Stimulated activated CD8-positive, alpha-beta memory T cell treated with anti-CD3 and anti-CD28 coated beads, Interleukin-2, amount 100 ng/mL, for 48 hours (primary cell): ENCODE data around the gene ZCWPW1.
A peak's percentile ranks its signal among the peaks of the same experiment; 100 is the strongest.
"Not testable (repeated sequence)": the region's sequence is repeated elsewhere in the genome, so short reads cannot be mapped to it uniquely, and the experiment has no call there.

Source experiments
- DNase-seq, 2 donors: peaks; one replicate each; pipeline ENCODE4 v3.0.0-alpha.2; 2020; ENCODE audit warnings: low read depth in 2 of 2

The ZCWPW1 gene

DNA sequence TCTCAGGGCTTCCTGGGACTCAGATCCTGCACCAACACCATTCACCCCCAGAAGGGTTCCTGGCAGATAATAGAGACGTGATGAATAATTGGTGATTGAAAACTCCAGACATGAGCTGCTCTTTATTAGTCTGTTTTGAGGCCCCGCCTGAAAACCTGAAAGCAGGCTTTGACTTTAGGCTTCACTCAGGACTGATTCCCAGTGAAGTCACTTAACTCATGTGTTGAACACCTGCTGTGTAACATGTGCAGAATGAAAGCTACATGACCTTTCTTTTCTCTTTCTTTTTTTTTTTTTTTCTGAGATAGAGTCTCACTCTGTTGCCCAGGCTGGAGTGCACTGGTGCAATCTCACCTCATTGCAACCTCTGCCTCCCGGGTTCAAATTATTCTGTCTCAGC is 26.7 kb upstream of the ZCWPW1 start:
- no peak for DNase-seq

DNA sequence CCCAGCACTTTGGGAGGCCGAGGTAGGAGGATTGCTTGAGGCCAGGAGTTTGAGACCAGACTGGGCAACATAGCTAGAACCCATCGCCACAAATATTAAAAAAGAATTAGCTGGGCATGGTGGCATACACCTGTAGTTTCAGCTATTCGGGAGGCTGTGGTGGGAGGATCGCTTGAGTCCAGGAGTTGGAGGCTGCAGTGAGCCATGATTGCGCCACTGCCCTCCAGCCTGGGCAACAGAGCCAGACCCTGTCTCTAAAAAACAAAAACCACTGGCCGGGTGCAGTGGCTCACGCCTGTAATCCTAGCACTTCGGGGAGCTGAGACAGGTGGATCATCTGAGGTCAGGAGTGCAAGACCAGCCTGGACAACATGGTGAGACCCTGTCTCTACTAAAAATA is 25.4 kb upstream of the ZCWPW1 start:
- not testable (repeated sequence) for DNase-seq

DNA sequence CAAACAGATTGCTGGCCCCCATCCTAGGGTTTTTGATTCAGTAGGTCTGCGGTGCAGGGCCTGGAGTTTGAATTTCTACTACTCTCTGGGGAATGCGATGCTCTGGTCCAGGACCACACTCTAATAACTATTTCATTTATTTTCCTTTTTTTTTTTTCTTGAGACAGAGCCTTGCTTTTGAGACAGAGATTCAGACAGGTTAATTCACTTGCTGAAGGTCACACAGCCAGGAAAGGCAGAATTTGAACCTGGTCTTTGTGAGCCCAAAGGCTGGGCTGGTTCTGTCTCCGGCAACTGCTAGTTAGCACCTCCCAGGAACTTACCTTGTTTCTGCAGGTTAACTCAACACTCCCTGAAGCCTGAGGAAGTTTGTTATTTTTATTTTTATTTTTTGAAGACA is 24.0 kb upstream of the ZCWPW1 start:
- DNase-seq, result no peak

DNA sequence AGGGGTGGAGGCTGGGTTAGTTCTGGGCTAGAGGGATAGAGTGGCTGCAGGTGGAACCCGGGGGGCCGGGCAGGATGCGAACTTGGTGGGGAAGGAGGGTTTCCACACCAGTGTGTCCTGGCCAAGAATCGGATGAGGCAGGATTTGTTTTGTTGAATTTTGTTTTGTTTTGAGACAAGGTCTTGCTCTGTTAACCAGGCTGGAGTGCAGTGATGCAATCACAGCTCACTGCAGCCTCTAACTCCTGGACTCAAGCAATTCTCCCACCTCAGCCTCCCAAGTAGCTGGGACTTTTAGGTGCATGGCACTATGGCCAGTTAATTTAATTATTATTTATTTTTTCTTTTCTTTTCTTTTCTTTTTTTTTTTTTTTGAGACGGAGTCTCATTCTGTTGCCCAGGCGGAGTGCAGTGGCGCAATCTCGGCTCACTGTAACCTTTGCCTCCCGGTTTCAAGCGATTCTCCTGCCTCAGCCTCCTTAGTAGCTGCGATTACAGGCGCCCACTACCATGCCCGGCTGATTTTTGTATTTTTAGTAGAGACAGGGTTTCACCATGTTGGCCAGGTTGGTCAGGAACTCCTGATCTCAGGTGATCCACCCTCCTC is 20.8 kb upstream of the ZCWPW1 start:
- no peak for DNase-seq

DNA sequence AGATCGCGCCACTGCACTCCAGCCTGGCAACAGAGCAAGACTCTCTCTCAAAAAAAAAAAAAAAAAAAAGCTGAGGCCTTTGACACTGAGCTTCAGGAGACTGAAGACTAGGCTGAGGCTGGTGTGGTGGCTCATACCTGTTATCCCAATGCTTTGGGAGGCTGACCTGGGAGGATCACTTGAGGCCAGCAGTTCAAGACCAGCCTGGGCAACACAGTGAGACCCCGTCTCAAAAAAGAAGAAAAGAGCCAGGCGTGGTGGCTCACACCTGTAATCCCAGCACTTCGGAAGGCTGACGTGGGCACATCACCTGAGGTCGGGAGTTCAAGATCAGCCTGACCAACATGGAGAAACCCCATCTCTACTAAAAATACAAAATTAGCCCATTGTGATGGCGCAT is 18.9 kb upstream of the ZCWPW1 start:
- not testable (repeated sequence) for DNase-seq

DNA sequence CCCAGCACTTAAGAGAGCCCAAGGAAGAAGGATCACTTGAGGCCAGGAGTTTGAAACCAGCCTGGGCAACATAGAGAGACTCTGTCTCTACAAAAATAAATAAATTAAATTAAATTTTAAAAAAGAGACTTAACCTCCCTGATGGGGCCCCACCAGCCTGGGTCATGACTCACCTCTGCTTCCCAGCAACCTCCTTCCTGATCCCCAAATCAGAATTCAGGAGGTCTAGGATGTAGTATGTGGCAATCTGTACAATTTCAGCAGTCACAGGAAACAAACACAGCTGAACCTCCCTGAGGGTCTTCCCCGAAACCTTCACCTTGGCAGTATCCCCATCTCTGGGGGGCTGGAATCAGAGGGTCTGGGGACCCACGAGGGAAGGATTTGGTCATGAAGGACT is 17.5 kb upstream of the ZCWPW1 start:
- DNase-seq, result no peak

DNA sequence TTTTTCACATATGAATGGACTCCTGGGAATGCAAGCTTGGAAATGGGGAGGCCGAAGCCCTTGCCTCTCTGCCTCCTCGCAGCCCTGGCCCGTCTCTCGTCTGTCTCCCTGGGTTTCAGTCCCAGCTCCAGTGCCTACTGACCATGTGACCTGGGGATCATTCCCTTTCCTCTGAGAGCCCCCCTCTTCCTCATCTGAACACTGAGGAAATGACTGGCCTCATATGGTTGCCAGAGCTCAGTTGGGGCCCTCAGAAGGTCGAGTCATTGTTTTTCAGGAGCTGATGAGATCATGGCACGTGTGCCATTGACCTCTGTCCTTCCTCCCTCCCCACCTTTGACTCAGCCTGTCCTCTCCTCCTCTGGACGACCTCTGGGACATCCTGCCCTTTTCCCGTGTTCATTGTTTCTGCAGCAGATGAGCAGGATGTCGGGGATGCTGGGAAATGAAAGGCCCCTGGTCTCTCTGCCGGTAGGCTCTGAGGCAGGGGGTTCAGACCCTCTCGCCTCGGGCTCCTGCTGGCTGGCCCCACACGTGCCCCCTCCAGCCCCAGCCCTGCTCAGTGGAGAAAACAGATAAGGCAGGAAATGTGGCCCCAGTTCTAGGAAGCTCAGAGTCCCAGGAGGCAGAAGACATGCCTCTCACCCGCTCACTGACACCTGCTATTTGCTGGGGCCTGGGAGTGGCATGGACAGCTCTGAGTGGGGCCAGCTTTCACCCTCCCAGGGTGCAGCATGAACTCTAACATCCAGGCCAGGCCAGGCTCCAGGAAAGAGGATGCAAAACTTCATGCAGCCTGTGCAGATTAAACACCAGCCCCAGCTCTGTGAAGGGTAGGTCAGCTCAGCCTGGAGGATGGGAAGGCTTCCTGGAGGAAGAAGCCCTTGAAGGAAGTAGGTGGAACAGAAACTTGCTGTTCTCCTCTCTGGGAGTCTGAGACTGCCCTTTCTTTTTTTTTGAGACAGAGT is 16.1 kb upstream of the ZCWPW1 start:
- no peak for DNase-seq

DNA sequence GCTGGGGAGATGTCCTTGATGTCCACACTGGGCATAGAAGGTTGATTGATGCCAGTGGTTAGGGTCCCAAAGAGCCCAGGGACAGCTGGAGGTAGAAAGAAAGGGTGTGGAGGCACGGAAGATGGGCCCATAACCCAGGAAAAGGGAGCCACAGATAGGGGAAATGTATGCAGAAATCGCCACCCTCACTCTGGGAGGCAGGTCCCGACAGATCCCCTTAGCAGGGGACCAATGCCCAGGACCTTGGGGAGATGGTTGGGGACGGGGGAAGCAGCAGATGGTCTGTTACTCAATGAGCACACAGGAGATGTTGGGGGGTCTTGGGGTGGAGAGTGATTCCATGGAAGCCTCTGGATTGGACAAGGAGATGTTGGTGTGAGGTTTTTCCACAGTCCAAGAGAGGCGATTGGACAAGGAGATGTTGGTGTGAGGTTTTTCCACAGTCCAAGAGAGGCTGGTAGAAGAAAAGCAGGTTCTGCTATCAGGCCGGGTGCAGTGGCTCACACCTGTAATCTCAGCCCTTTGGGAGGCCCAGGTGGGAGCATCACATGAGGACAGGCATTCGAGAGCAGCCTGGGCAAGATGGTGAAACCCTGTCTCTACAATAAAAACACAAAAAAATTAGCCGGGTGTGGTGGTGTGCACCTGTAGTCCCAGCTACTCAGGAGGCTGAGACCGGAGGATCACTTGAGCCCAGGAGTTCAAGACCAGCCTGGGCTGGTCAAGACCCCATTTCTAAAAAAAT is 14.8 kb upstream of the ZCWPW1 start:
- DNase-seq, result no peak

DNA sequence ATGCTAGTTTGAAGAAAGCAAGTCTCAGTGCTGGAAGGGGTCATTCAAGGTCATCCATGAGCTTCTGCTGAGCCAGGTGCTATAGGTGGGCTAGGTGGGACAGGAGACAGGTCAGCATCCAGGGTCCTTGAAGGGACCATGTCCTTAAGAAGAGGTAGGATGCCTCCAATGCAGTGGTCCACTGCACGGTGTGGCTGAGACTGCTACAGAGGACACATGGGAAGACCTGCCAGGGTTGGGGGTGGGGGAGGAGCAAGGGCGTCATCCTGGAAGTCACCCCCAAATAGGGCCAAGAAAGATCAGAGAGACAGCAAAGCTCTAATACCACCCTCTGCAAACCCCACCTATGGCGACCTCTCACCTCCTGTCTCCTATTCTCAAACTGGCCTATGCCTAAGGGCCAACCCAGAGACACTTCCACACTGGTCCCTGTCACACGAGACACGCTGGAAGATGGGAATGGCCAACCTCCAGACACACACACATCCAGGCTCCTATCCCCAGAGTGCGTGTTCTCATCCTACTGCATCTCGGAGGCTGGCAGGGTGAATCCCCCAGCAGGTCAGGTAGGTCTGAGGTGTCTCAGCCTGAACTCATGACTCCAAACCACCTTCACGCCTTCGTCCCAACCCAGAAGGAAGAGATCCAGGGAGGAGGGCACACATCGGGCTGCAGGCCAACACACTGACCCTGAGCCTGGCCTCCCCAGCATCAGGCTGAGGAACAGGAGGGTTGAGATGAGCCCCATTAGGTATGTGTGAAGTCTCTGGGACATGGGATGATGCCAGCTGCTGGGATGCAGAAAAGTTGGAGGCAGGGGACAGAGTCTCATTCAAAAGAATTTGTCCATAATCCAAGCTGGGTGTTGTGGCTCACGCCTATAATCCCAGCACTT is 13.4 kb upstream of the ZCWPW1 start:
- DNase-seq, result no peak

DNA sequence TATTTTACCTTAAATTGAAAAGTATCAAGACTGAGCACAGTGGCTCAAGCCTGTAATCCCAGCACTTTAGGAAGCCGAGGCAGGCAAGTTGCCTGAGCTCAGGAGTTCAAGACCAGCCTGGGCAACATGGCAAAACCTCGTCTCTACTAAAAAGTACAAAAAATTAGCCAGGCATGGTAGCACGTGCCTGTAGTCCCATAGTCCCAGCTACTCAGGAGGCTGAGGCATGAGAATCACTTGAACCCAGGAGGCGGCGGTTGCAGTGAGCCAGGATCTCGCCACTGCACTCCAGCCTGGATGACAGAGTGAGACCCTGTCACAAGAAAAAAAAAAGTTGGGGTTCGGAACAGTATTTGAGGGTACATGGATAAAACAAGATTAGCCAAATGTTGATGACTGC is 10.7 kb upstream of the ZCWPW1 start:
- DNase-seq, result not testable (repeated sequence)

DNA sequence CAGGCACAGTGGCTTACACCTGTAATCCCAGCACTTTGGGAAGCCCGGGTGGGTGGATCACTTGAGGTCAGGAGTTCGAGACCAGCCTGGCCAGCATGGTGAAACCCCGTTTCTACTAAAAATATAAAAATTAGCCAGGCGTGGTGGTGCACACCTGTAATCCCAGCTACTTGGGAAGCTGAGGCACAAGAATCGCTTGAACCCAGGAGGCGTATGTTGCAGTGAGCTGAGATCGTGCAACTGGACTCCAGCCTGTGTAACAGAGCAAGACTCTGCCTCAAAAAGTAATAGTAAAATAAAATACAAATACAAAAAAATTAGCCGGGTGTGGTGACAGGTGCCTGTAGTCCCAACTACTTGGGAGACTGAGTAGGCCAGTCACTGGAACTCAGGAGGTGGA is 10.2 kb upstream of the ZCWPW1 start:
- DNase-seq, result not testable (repeated sequence)

DNA sequence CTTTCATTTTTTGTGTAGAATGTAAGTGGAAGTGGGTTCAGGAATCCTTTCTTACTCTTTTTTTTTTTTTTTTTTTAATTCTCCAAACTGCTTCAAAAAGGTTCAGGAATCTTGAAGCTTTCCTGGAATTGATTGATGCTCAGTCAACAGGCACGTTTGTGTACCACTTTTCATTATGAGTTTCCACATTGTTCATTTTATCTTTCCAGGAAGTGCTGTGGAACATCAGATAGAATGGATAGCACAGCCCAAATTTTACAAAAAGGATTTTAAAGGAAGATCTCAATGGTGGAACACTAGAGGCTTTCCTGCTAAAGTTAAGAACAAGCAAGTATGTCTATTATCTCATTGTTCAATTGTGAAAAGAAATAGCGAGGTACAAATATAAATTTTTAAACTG is 9.7 kb upstream of the ZCWPW1 start:
- no peak for DNase-seq

DNA sequence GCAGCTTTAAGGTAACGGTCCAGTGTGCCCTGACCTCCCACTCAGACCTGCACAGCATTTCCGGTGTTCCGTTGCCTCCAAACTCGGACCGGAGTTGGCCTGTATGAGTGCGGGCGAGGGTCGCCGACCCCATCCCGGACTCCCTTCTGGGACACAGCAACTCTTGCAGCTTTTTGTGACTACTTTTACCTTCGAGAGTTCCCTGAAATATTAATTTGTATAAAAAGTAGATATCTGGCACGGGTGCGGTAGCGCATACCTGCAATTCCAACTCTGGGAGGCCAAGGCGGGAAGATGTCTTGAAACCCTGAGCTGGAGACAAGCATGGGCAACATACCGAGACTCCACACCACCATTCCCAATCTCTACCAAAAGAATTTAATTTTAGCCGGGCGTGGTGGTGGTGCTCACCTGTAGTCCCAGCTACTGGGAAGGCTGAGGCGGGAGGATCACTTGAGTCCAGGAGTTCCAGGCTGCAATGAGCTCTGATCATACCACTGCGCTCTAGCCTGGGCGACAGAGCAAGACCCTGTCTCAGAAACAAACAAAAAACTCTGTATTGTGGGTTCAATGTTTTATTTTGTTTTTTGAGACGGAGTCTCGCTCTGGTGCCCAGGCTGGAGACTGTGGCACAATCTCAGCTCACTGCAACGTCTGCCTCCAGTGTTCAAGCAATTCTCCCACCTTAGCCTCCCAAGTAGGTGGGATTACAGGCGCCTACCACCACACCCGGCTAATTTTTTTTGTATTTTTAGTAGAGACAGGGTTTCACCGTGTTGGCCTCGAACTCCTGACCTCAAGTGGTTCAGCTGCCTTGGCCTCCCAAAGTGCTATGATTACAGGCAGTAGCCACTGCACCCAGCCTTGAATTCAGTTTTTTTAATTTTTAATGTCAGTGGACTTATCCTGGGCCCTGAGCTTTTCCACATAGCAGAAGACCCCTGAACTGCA is 8.9 kb upstream of the ZCWPW1 start:
- DNase-seq, result no peak

DNA sequence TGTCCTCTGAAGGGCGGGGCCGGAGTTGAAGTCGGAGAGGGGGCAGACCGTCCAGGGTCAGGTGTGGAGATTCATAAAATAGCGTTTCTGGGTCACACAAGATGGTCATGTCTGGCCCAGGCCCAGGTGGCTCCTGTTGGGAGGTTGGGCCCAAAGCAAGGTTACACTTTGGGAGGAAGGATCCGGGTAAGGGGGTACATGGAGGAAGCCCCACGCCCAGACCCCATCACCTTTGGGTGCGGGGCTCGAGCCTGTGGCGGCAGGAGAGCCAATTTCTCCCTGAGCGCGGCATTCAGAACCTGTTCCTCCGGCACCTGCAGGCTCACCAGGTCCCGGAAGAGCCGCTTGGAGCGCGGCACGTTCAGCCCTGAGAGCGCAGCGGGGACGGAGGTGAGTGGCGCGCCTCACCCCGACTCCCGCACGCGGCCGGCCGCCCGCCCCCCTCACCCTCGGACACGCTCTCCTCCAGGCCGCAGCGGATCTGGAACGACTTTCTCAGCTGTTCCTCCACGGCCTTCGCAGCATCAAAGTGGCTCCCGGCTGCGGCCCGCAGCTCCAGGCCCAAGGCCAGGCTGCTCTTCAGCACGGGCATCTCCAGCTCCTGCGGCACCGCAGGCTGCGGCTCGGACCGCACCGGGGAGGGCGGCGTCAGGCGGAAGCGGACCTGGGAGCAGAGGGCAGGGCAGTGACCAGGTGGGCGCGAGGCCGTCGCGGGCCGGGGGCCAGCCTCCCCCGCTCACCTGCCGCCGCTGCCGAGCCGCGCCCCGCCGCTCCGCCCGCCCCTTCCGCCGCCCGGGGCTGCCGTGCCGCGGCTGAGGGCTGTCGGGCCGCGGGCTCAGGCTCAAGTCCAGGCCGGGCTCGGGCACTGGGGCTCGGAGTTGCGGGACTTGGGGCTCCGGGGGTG is 7.2 kb upstream of the ZCWPW1 start:
- DNase-seq, result peak in 1 of 2 donors; percentile 29

DNA sequence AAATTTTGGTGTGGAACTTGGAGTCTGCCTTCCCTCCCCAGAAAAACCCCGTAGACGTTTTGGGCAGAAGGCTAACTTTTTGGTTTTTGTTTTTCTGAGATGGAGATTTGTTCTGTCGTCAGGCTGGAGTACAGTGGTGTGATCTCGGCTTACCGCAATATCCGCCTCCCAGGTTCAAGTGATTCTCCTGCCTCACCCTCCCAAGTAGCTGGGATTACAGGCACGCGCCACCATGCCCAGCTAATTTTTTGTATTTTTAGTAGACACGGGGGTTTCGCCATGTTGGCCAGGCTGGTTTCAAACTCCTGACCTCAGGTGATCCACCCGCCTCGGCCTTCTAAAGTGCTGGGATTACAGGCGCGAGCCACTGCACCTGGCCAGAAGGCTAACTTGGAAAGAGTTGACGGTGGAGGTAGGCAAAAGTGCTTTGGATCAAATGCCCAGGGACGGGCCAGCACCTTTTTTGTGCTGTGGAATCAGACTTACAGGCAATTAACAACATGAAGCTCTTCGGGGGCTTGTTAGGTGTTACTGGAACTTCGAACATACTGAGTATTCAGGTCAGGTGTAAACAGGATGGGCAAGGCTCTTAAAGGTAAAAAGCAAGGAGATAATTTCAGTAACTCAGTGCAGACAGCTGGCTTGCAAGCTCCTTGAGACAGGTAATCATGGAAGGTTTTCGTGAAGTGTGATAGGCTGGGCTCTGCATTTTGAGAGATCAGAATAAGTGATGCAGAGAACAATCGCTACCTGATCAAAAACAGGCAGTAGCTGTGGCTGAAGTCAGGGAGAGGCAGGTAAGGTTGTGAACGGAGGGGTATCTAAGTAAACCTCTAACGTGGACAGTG is 6.0 kb upstream of the ZCWPW1 start:
- DNase-seq, result no peak

DNA sequence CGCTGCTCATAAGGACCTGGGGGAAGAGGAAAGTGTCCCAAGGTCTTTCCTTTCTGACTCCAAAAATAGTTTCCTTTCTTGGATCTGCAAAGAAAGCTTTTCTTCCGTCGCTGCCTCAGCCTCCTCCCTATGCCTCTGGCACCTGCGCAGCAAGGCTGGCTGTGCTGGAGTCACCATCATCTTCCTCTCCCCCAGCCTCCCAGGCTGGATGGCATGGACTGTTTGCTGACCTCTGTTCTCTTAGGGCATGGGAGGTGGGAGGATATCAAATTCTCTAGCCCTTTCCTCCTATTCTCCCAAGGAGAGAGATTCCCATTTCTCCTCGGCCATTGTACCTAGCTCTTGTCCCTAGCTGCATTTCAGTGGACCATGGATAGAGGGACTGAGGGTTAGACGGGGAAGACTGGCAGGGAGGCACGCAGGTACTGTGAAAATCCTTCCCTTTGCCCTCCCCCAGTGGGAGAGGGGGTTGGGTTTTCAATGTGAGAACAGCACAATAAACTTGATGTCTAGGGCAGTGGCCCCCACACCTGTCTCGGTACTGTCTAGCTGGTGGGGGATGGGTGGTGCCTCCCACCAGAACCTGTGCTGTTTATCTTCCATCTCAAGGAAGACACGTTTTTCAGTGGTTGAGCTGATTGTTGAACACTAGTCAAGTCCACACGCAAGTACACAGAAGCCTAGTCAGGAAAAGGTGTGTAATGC is 5.2 kb upstream of the ZCWPW1 start:
- no peak for DNase-seq

DNA sequence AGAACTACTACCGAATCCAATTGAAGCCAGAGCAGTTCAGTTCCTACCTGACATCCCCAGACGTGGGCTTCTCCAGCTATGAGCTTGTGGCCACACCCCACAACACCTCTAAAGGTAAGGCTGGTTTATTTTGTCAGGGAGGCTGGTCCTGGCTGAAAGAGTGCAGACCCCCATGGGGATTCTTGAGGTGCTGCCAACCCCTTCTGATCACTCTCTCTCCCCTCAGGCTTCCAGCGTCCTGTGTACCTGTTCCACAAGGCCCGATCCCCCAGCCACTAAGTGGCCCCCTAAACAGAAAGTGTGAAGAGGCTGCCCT is 4.7 kb upstream of the ZCWPW1 start:
- no peak for DNase-seq
